Cardiac septum (tissue), 1 donor: ENCODE results near the gene MGAT5. TPM values are rescaled to one million over a fixed set of nuclear protein-coding genes. Genes with fewer than 3 reads are reported as not detected.

ENCODE experiments used
- DNase-seq: peaks from one replicate; pipeline ENCODE4 v3.0.0-alpha.2; 2020; ENCODE audit warnings: low spot score
- intact Hi-C: fragments of 100-400 bp; cut with DNase I; formaldehyde crosslinking; loops from one replicate; pipeline ENCODE4 v1.14.0; 2022
- total RNA-seq: library from RNA; stranded (reverse); fragmentation: NEBNext Ultra II Directional; extraction: Animal tissue kit (Norgen Biotek cat#: 25700); gene quantifications from one replicate; pipeline ENCODE4 v1.2.1, GENCODE V29; 2021
- donor health status: DM: no; HTN: no; CAD: no.

MGAT5 gene
- total RNA-seq, 1 donor from 2014 or later, result 75.3 TPM

GRCh38 chr2:134348239-134348638, 94.4 kb downstream of the MGAT5 start:
- no peak for DNase-seq
- intact Hi-C loops, result no loop called here

DNA sequence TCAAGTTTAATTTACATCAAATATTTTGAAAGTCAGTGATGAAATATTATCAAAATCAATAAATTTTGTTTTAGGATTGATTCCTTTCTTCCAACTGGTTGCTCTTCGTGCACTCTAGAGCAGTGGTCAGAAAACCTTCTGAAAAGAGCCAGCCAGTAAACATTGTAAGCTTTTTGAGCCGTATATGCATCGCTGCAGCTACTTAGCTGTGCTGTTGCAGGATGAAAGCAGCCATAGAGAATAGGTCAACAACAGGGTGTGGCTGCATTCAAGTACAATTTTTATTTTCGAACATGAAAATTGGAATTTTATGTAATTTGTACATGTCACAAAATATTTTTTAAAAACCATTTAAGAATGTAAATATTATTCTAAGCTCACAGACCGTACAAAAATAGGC, 94.9 kb downstream of the MGAT5 start:
- DNase-seq, result no peak
- intact Hi-C loops, result no loop called here

DNA sequence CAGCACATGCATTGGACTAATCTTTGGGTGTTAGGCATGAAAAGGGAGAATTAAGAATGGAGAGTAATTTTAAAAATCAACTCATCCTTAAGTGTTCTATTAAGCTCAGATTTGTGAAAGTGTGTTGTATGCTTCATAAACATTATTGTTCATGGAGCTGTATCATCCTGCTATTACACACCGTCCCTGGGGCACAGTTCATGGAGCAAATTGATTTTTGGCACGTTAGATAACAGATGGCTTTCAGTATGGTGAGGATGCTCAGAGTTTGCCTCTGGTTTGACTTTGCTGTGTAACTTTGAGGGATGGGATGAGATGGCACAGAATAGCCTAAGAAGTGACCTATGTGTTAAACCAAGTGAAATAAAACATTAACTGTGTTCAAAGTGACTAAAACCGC, 97.1 kb downstream of the MGAT5 start:
- DNase-seq, result no peak
- intact Hi-C loops, result no loop called here

GRCh38 chr2:134351899-134352298, 98.0 kb downstream of the MGAT5 start:
- intact Hi-C loops, result no loop called here
- DNase-seq, result no peak

GRCh38 chr2:134352844-134353243, 99.0 kb downstream of the MGAT5 start:
- intact Hi-C loops, result no loop called here
- DNase-seq, result no peak

GRCh38 chr2:134354611-134355010, 100.7 kb downstream of the MGAT5 start:
- intact Hi-C loops, result no loop called here

GRCh38 chr2:134357814-134358213, 103.9 kb downstream of the MGAT5 start:
- intact Hi-C loops, result no loop called here
- no peak for DNase-seq

More at GRCh38 chr2:134354611-134355010, 100.7 kb downstream of the MGAT5 start:
- DNase-seq, result no peak

DNA sequence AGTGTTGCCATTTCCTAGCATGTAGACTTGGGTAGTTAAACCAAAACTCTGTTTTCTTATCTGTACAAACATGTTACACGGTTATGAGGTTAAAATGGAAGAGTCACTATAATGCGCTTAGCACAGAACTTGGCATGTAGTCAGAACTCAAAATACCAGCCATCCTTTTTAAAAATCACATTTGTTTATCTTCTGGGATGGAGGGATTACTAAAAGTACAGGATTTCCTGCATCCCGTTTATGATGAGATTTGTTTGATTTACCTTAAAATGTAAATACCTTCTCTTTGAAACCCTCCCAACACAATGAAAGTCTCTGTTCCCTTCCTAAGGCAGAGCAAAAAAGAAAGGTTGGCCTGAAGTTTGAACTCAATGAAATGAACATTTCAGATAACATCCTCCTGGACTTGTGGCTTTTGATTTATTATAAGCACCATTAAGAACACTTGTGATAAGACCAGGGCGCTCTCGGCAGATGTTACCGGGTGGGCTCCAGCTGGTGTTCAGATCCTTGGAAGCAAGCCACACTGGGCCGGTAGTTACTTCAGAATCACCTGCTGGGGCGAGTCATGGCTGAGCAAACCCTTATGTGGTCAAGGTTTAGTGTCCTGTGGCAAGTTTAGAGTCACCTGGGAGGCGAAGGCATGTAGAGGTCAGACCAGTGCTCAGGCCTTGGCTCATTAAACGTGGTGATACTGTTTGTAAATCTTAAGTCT, 105.7 kb downstream of the MGAT5 start:
- no peak for DNase-seq
- intact Hi-C loops, result loop anchor here (5.0 kb wide), 2 partner anchors 43 to 237 kb away; no protein-coding TSS in a partner anchor

DNA sequence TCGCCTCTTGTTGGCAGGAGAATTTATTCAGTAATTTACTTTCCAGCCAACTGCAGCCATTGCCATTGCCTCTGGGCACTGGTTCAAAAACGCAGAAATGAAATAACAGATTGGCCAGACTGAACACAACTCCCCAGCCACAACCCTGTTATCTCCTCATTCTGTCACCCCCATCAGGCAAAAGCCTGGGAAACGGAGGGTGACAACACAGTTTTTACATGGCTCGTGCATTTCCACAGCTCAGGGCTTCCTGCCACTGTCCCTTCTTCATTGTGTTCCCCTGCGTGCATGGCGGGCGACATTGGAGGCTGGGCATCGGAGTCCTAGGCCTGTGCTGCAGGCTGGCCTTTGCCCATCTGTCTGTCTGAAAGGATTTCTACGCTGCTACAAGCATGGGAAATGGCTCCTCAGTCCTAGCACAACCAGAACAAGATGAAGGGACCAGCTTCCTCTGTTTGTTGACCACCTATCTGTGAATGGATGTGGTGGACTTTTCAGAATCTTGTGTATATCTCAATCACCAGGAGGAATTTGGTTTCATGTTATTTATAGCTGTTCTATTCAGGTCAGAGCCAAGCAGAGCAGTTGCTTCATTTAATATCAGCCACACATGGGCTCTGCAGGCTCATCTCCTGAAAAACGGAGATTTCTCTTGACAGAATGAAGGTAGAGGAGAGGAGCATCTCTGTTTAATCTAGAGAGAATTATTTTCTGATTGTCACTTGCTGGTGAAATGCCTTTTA, 107.0 kb downstream of the MGAT5 start:
- intact Hi-C loops, result loop anchor here (5.0 kb wide), 2 partner anchors 41 to 239 kb away; no protein-coding TSS in a partner anchor
- no peak for DNase-seq

- no peak for DNase-seq
- intact Hi-C loops, result loop anchor here (5.0 kb wide), 2 partner anchors 41 to 239 kb away; no protein-coding TSS in a partner anchor
Measured at GRCh38 chr2:134361648-134362047, 107.8 kb downstream of the MGAT5 start.

GRCh38 chr2:134362152-134362668, 108.3 kb downstream of the MGAT5 start:
- no peak for DNase-seq
- intact Hi-C loops, result loop anchor here (5.0 kb wide), 2 partner anchors 40 to 240 kb away; no protein-coding TSS in a partner anchor

- intact Hi-C loops, result loop anchor here (5.0 kb wide), 2 partner anchors 40 to 240 kb away; no protein-coding TSS in a partner anchor
- DNase-seq, result no peak
Measured at GRCh38 chr2:134362740-134363139, 108.9 kb downstream of the MGAT5 start.

- intact Hi-C loops, result no loop called here
- DNase-seq, result no peak
Measured at GRCh38 chr2:134365356-134365755, 111.5 kb downstream of the MGAT5 start.

GRCh38 chr2:134366359-134366758, 112.5 kb downstream of the MGAT5 start:
- intact Hi-C loops, result no loop called here
- no peak for DNase-seq

GRCh38 chr2:134367213-134367612, 113.3 kb downstream of the MGAT5 start:
- intact Hi-C loops, result no loop called here

DNA sequence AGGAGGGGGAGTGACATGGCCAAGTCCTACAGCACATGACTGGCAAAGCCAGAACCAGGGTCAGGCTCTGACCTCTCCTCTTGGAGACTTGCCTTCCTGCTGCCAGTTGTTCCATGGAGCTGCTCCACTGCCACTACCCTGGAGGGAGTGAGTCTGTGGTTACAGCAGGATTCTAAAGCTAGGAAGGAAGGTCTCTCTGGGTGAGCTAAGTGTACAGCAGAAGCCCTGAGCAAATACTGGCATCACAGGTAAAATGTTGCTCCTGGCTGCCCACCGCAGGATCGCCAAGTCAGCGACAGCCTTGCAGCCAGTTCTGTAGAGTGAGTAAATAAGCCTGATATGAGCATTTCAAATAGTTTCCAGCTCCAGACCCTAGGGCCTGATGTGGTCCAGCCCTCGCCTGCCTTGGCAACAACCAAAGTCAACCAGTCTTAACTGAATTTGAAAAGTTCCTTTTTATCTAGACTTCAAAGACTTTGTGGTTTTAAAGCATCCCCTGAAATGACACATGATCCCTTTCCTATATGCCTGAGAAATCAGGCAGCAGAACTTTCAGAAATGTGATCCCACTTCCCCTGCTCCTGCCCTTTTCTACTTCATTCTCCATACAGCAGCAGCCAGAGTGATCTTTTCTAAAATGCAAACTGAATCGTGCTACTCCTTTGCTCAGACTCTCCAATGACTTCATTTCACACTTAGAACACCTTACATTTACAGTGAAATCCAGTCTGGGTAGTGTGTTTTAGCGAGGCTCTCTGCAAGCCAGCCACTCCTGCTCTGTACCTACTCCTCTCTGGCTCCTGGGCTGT, 114.3 kb downstream of the MGAT5 start:
- DNase-seq, result no peak

More at GRCh38 chr2:134367213-134367612, 113.3 kb downstream of the MGAT5 start:
- DNase-seq, result no peak

DNA sequence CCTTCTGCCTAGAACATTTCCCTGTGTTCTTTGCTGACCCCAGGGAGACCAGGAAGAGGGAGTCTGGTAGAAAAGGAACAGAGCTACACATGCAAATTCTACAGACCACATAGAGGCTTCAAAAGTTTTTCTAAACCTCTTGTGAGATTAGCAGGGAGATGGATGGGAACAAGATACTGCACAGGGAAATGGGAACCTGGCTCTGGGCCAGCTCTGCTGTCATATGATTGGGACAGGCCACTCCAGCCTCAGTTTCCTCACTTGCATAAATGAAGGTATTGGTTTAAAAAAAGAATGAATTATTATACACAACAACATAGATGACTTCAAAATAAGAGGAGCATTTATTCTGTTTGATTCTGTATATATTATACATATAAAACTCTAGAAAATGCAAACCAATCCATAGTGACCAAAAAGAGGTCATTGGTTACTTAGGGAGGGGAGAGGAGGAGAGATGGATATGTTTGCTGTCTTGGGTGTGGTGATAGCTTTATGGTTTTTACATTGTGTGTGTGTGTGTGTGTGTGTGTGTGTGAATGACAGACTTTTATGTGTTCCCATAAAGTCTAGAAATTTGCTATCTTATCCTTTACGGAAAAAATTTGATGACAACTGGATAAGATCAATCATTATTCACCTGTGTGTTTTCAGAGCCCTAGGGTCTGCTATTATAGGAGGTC, 115.5 kb downstream of the MGAT5 start:
- DNase-seq, result no peak
- intact Hi-C loops, result no loop called here

More for the DNA sequence above, 114.3 kb downstream of the MGAT5 start:
- intact Hi-C loops, result no loop called here

DNA sequence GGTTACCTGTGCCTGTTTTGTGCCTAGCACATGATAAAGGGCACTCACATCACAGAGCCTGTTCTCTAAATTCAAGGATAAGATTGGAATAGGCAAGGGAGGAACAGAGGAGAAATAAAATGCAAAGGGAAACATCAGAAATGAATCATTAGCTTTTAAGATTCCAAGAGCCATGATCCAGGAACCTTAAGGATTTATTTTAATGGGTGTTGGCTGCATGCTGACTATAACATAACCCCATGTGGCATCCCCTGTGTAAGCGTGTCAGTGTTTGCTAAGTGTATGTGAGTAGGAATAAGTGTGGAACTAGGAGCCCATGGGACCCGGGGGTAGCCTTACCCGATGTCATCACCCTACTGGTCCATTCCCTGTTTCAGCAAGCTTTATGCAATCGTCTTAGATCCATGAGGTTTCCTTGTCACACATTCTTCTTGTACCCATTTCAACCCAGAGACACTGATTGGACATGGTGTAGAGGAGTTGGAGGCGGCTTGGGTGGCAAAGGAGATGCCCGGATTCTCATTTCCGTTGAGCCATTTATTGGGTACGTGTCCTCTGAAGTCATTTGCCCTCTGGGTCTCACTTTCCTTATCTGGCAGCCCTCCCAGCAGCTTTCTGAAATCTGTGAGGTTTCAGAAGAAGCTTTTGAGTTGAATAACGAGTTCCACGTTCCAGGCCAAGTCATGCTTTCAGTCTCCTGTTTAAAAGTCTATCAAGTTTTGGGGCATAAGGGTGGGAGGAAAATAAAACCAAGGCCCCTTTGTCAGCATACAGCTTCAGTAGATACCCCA, 117.0 kb downstream of the MGAT5 start:
- DNase-seq, result no peak
- intact Hi-C loops, result loop anchor here (10.0 kb wide), 1 partner anchor 84 kb away; no protein-coding TSS in a partner anchor
